ENCODE data around the gene KRT81.
A peak's percentile ranks its signal among the peaks of the same experiment; 100 is the strongest.
"Not testable (repeated sequence)": the region's sequence is repeated elsewhere in the genome, so short reads cannot be mapped to it uniquely, and the experiment has no call there.

Gene KRT81

GRCh38 chr12:52253391-52254179 is 37.7 kb downstream of the KRT81 start:
- DNase-seq (ENCODE audit: low spot score) = no peak

GRCh38 chr12:52252728-52253343 is 38.5 kb downstream of the KRT81 start:
- peak; percentile 91 for DNase-seq (ENCODE audit: low spot score)

GRCh38 chr12:52252175-52252615 is 39.1 kb downstream of the KRT81 start:
- DNase-seq (ENCODE audit: low spot score) = not testable (repeated sequence)

- peak; percentile 64 for DNase-seq (ENCODE audit: low spot score)
Observed at GRCh38 chr12:52251367-52252051, 39.8 kb downstream of the KRT81 start.

- peak; percentile 51 for DNase-seq (ENCODE audit: low spot score)
Observed at GRCh38 chr12:52250048-52250990, 41.0 kb downstream of the KRT81 start.

GRCh38 chr12:52249511-52250047 is 41.8 kb downstream of the KRT81 start:
- DNase-seq (ENCODE audit: low spot score) = no peak

GRCh38 chr12:52248541-52249461 is 42.5 kb downstream of the KRT81 start:
- peak; percentile 62 for DNase-seq (ENCODE audit: low spot score)

- DNase-seq (ENCODE audit: low spot score) = peak; percentile 41
Observed at GRCh38 chr12:52247622-52248540, 43.5 kb downstream of the KRT81 start.

- peak; percentile 77 for DNase-seq (ENCODE audit: low spot score)
Observed at GRCh38 chr12:52246720-52247621, 44.4 kb downstream of the KRT81 start.

- peak; percentile 31 for DNase-seq (ENCODE audit: low spot score)
Observed at GRCh38 chr12:52245962-52246569, 45.3 kb downstream of the KRT81 start.

GRCh38 chr12:52245259-52245961 is 45.9 kb downstream of the KRT81 start:
- peak; percentile 32 for DNase-seq (ENCODE audit: low spot score)

GRCh38 chr12:52244615-52244994 is 46.7 kb downstream of the KRT81 start:
- DNase-seq (ENCODE audit: low spot score) = peak; percentile 42

- peak; percentile 97 for DNase-seq (ENCODE audit: low spot score)
Observed at GRCh38 chr12:52243856-52244614, 47.3 kb downstream of the KRT81 start.

- DNase-seq (ENCODE audit: low spot score) = peak; percentile 89
Observed at GRCh38 chr12:52243259-52243855, 48.0 kb downstream of the KRT81 start.

GRCh38 chr12:52242442-52243258 is 48.7 kb downstream of the KRT81 start:
- DNase-seq (ENCODE audit: low spot score) = no peak

All from kidney tubule cell (primary cell).